UCSD-AML1 (cell line): ENCODE results near the gene COA3.
A peak's percentile ranks its signal among the peaks of the same experiment; 100 is the strongest.

Source experiments
- DNase-seq: peaks from one replicate; lab custom pipeline; 2025; ENCODE audit not compliant: unreplicated experiment; lab: John Stamatoyannopoulos, UW

The COA3 gene, protein sequence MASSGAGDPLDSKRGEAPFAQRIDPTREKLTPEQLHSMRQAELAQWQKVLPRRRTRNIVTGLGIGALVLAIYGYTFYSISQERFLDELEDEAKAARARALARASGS

DNA sequence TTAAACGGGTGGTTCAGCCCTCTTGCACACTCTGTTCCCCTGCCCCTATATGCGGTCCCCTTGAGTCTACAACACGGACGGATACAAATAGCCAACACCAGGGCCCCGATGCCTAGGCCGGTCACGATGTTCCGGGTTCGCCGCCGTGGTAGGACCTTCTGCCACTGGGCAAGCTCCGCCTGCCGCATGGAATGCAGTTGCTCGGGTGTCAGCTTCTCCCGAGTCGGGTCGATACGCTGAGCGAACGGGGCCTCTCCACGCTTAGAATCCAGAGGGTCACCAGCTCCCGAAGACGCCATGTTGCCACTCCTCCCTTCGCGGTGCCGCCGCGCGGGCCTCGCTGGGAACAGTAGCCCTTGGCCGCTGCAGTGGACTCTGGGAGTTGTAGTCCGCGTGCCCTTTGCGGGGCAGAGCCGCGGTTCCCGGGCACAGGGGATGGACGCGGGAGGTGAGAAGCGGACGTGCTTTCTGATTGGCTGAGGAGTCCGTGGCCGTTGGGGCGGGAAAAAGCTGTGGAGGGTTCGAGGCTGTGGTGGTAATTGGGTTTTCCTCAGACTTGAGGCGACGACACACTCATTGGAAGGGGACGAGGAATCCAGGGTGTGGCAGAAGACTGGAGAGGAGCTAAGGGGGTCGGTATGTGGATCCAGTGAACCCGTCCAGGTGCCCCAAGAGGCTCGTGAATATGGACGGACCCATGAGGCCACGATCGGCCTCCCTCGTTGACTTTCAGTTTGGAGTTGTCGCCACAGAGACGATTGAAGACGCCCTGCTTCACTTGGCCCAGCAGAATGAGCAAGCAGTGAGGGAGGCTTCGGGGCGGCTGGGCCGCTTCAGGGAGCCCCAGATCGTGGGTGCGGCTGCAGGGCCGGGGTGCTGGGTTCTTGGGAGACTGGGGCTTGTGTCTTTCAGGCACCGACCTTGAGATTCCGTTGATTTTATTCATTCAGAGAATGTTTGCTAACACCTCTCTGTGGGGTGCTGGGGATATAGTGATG is at the start of gene COA3, which contains the start of gene CNTD1:
Gene COA3 (minus strand): TSS at position 322 of the 998 bp plus-strand sequence. CDS start 23 bp downstream, at position 299.
Gene CNTD1 (plus strand): TSS at position 479 of the 998 bp plus-strand sequence. CDS start 207 bp downstream, at position 686.
- DNase-seq, result peak; percentile 82

DNA sequence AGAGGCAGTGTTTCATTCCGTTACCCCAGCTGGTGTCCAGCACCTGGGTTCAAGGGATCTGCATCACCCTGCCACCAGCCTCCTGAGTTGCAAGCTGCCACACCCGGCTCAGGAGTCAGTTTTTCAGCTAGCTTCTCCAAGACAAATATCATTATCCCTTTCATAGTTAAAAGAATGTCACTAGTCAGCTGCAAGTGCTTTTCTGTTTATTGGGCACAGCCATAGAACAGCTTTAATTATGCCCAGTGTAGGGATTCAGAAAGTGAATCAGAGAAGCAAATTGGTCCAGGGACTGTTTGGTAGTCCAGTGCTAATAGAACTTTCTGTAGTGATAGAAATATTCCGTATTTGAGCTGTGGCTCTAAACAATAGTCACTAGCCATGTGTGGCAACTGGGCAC is 49.6 kb upstream of the COA3 start:
- no peak for DNase-seq

DNA sequence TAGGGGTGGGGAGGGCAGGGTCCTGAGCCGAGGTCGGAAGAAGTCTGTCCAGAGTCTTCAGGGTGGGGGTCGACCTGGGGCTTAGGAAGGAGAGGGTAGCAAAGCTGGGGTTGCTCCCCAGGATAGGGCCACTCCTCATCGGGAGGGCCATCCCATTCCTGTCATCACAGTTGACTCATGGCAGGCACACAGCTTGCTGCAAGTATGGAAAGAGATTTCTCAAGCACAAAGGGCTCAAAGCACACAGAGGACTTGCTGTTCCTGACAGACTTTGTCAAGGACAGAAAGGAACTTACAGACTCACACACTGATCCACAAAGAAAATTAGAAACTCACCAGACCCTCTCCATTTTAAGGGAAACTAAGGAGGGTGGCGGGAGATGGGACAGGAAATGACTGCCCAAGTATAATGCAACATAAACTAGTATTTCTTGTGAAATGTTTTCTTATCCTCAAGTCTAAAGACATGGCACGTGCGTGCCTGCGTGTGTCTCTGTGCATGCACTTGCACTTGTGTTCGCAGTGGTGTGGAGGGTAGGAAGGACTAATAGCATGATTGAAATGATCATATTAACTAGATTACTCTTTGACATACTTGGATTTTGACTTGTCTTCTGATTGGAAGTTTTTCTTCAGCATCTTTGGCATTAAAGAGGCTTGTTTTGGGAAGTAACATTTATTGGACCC is 48.2 kb upstream of the COA3 start:
- no peak for DNase-seq

DNA sequence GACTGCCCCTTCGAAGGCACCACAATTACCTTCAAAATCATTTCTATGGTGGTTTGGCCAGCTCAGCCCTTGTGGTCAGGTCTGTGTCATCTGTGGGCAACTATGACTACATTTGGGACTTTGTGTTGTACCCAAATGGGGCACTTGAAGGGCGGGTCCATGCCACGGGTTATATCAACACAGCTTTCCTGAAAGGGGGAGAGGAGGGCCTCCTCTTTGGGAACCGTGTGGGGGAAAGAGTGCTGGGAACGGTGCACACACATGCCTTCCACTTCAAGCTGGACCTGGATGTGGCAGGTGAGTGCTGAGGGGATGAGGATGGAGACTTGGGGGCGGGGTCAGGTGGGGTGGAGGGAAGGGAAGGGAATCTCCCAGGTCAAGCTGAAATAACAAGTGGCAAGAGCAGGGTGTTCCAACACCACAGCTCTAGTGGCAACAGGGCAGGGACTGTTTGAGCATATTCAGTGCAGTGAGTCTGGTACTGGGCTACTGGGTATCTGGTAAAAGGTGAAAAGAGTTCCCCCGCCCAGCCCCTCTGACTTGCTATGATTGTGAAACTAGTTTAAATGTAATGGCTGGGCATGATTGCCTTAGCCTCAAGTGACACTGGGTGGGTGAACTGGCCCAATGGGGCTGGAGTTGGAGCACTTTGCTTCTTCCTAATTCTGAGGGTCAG is 47.6 kb upstream of the COA3 start:
- DNase-seq, result no peak

- DNase-seq, result no peak
Measured at GRCh38 chr17:42845556-42845917, 47.0 kb upstream of the COA3 start.

DNA sequence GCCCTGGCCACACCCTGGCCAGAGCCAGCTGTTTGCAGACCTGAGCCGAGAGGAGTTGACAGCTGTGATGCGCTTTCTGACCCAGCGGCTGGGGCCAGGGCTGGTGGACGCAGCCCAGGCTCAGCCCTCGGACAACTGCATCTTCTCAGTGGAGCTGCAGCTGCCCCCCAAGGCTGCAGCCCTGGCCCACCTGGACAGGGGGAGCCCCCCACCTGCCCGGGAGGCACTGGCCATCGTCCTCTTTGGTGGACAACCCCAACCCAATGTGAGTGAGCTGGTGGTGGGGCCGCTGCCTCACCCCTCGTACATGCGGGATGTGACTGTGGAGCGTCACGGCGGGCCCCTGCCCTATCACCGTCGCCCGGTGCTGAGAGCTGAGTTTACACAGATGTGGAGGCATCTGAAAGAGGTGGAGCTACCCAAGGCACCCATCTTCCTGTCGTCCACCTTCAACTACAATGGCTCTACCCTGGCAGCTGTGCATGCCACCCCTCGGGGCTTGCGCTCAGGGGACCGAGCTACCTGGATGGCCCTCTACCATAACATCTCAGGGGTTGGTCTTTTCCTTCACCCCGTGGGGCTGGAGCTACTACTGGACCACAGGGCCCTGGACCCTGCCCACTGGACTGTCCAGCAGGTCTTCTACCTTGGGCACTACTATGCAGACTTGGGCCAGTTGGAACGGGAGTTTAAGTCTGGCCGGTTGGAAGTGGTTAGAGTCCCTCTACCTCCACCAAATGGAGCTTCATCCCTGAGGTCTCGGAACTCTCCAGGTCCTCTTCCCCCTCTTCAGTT is 46.5 kb upstream of the COA3 start:
- no peak for DNase-seq

DNA sequence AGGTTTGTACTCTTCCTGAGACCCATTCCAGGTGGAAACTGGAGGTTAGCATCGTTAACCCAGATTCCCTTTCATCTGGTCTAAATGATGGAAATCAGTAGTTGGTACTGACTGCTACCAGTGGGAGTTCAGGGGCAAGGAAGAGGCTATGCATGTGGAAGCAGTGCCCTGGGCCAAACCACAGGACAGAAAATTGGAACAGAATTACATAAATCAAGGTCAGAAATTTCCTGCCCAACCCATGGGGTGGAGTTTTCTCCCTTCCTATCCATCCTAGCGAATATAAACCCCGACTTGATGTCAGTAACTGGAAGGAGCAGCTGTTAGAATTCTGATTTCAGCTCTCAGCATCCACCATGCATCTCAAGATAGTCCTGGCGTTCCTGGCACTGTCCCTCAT is 45.8 kb upstream of the COA3 start, which contains the start of gene AOC2:
Gene AOC2 (plus strand): TSS at position 310 of the 400 bp plus-strand sequence. CDS start 47 bp downstream, at position 357.
- DNase-seq, result no peak

DNA sequence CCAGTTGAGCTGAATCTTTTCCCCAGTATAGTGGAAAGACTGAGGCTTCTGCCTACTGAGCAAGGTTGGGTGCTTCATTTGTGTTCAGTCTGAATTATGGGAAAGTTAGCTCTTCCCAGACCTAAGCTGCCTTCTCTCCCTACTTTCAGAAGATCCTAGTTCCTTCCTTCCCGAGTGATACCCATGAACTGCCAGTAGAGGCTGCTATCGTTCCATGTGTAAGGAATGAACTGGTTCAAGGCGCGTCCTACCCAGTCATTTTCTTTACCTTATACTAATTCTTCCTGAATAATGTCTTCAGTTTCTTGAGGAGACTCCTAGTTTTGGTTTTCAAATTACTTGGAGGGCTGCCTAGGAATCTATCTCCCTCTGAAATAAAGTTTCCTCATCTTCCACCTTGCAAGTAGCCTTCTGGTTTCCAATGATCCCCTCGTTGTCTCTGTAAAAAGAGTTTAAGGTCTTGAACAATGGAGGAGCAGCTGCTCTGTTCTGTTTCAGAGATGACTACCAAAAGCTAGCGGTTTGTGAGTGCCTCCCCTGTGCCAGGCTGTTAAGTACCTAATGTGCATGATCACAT is 44.9 kb upstream of the COA3 start:
- no peak for DNase-seq

DNA sequence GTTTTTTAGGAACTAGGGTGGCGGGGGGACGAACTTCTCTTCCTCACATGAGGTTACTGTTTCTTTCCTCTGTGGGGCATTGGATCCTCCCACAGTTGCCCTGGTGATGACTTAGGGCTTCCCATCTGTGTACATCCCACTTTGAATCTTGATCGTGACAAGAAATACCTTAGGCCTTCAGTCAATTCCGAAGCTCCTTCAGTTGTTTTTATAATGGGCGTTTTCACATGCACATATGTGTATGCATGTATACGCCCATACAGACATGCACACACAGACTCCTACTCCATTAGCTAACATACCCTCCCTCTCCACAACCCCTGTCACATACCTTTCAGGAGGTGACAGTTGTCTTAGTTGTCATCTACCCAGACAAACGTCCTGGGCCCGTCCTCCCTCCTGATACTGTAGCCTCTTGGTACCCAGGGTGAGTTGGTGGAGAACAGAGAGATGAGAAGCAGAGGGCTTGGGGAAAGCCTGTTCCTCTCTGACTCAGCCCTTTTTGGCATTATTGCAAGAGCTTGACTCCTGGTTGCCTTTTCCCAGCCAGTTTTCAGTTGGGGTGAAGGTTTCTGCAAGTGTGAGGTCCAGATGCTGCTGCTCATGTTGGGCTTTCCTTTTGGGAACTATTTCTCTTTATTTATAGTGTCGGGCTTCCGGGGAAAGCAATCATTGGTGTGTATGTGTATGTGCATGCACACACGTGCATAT is 43.6 kb upstream of the COA3 start:
- DNase-seq, result no peak

DNA sequence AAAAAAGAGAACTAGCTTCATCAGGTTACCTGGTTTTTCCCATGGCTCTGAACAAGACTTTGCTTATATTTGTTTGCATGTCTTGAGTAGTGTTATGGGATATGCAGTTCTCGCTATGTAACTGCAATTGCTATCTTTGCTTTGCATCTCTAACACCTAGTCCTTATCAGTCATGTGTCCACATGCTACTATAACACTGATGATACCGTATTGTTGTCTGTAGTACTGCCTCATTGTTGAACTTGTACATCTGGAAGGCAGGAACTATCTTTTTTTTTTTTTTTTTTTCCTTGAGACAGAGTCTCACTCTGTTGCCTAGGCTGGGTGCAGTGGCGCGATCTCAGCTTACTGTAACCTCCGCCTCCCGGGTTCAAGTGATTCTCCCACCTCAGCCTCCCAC is 37.2 kb upstream of the COA3 start:
- no peak for DNase-seq

- DNase-seq, result no peak
Measured at GRCh38 chr17:42833767-42834422, 35.4 kb upstream of the COA3 start.

DNA sequence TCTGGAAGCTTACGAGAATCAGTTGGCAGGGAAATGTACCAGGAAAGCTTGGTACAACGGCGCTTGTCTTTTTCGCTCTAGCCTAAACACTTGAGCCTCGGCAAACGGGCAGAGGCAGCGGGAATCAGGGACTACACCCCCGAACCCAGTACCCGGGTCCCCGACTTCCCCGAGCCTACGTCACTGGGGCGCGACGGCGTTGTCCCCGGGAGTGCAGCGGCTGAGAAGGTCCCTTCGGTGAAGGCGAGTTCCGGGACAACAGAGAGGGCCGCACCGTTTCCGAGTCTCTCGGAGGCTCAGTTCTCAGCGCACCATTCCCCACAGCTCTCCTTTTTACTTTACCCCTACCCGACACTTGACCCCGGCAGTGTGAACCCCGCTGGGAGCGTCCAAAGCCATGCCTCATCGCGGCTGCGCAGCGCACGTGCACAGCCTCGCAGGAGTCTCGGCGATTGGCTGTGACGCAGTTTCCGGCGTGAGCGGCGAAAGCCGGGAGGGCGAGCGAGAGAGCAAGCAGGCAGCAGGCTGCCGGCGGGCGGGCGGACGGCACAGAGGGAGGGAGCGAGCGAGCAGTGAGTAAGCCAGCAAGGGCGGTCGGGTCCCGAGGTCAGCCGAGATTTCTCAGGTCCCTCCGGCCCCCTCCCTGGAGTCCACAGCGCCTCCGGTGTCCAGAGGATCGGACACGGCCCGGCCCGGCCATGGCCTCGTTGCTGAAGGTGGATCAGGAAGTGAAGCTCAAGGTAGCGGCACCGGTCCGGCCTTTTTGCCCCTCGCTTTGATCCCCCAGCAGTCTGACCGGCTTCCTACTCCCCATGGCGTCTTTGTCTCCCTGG is 34.6 kb upstream of the COA3 start, which contains the start of gene PSME3:
Gene PSME3 (plus strand): TSS at position 464 of the 833 bp plus-strand sequence. CDS start 235 bp downstream, at position 699.
- DNase-seq, result peak; percentile 92

DNA sequence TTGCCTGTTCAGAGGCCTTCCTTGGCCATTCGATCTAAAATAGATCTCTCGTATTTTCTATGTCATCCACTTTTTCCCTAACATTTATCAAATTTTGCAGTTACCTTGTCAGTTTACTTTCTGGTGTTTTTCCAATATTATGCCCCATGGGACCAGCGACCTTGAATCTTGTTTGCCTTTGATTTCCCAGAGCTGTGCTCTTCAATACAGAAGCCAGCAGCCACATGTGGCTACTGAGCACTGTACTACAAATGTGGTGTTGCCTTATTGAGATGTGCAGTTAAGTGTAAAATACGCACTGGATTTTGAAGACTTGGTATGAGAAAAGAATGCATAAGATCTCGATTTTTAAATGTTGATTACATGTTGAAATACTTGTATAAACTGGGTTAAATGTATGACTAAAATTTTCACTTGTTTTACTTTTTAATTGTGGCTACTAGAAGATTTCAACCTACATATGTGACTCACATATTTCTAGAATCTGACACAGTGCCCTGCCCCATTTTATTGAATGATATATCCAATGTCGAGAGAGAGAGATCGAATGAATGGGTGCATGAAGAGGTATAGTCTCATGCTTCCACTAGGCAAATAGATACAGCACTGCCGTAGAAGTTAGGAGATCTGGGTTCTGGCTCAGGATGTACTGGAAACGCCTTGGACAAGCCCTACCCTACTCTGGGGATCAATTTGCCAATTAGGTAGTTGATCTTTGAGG is 33.9 kb upstream of the COA3 start:
- no peak for DNase-seq

GRCh38 chr17:42830971-42831370 is 32.5 kb upstream of the COA3 start:
- DNase-seq, result no peak

DNA sequence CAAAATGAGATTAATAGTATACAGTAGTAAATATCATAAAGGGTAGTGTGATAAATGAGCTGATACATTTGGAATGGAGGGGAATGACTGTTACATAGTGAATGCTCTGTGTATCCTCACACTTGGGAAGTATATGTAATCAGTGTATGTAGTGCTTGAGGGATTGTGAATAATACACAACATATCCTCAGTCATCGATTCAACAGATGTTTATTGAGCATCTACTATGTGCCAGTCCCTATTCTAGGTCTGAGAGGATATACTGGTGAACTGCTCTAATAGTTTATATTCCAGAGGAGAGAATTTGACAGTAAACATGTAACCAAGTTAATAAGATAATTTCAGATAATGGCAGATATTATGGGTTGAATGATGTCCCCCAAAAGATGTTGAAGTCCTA is 29.0 kb upstream of the COA3 start:
- DNase-seq, result no peak

DNA sequence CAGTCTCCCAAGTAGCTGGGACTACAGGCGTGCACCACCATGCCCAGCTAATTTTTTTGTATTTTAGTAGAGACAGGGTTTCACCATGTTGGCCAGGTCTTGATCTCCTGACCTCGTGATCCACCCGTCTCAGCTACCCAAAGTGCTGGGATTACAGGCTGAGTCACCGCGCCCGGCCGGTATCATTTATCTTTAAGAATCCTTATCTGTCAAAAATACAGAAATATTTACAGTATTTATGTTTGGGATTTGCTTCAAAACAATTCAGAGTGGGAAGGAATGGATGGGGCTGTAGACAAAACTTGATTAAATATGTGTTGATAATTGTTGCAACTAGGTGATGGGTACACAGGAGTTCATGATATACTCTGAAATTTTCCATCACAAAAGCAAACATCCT is 22.7 kb upstream of the COA3 start:
- DNase-seq, result no peak

DNA sequence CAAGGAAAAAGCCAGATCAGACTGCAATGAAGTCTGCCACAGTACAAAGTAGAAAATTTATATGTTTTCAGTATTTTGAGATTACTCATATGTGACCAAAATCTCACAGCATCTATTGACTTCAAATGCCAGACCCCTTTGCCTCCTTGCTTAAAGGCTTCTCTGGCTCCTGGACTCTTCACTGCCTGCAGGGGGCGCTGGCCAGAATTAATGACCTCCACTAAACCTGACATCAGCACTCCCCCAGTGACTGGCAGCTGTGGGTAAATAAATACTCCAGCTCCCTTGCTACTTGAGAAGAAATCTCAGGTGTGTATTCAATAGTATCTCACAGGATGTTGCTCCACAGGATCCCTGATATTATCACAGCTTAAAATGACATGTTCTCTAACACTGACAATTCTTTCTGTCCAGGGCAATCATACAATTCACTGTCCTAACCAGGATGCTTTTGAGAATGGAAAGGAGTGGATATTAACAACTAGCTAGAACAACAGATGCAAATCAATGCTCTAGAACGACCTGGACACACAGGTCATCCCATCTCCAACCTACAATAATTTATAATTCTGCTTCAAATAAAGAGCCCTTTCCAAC is 21.5 kb upstream of the COA3 start:
- peak; percentile 60 for DNase-seq
